H9 (cell line): Measurements from ENCODE around the gene TAAR9. TPM values are rescaled to one million over a fixed set of nuclear protein-coding genes. Genes with fewer than 3 reads are reported as not detected.

ENCODE experiments used
- DNase-seq: peaks from one replicate; pipeline ENCODE4 v3.0.0-alpha.2; 2017
- H2AFZ ChIP-seq: one replicate; pipeline ENCODE4 v1.6.1; 2013; ENCODE audit warnings: mild to moderate bottlenecking, low read length, control low read depth, moderate library complexity
- H2AK5ac ChIP-seq: 2 replicates; pipeline ENCODE4 v1.6.1; 2013; ENCODE audit warnings: low read length, control low read depth, mixed read lengths; ENCODE audit not compliant: insufficient read length
- H2BK120ac ChIP-seq: one replicate; pipeline ENCODE4 v1.6.1; 2013; ENCODE audit warnings: low read depth, mild to moderate bottlenecking, low read length, control low read depth, inconsistent platforms; ENCODE audit not compliant: poor library complexity, severe bottlenecking
- H2BK12ac ChIP-seq: 2 replicates; pipeline ENCODE4 v1.6.1; 2013; ENCODE audit warnings: low read length, control low read depth, mixed read lengths, low read depth; ENCODE audit not compliant: insufficient read length
- H2BK15ac ChIP-seq: 2 replicates; pipeline ENCODE4 v1.6.1; 2013; ENCODE audit warnings: low read depth, low read length, control low read depth
- H2BK20ac ChIP-seq: one replicate; pipeline ENCODE4 v1.6.1; 2013; ENCODE audit warnings: low read depth, mild to moderate bottlenecking, low read length, control low read depth, inconsistent platforms; ENCODE audit not compliant: poor library complexity, severe bottlenecking
- H2BK5ac ChIP-seq: 2 replicates; pipeline ENCODE4 v1.6.1; 2013; ENCODE audit warnings: low read length, control low read depth, mixed read lengths; ENCODE audit not compliant: insufficient read length
- H3K14ac ChIP-seq: 2 replicates; pipeline ENCODE4 v1.6.1; 2013; ENCODE audit warnings: low read length, control low read depth; ENCODE audit not compliant: insufficient read depth
- H3K18ac ChIP-seq: 2 replicates; pipeline ENCODE4 v1.6.1; 2013; ENCODE audit warnings: low read depth, mild to moderate bottlenecking, mixed read lengths, low read length, control low read depth; ENCODE audit not compliant: insufficient read length
- H3K23ac ChIP-seq: 2 replicates; pipeline ENCODE4 v1.6.1; 2013; ENCODE audit warnings: low read length, control low read depth, mixed read lengths, low read depth; ENCODE audit not compliant: insufficient read length
- H3K23me2 ChIP-seq: 2 replicates; pipeline ENCODE4 v1.6.1; 2013; ENCODE audit warnings: low read depth, mild to moderate bottlenecking, mixed read lengths, low read length, control low read depth; ENCODE audit not compliant: insufficient read length, poor library complexity, severe bottlenecking
- H3K27ac ChIP-seq: 2 replicates; pipeline ENCODE4 v1.5.1; 2013; ENCODE audit warnings: low read length, control low read depth, mixed read lengths, low read depth; ENCODE audit not compliant: insufficient read length
- H3K27me3 ChIP-seq: 2 replicates; pipeline ENCODE4 v1.6.1; 2013; ENCODE audit warnings: low read length, control low read depth, inconsistent platforms; ENCODE audit not compliant: insufficient read depth
- H3K4ac ChIP-seq: 2 replicates; pipeline ENCODE4 v1.6.1; 2013; ENCODE audit warnings: low read depth, mild to moderate bottlenecking, control low read depth, inconsistent platforms, low read length, moderate library complexity
- H3K4me1 ChIP-seq: 2 replicates; pipeline ENCODE4 v1.6.1; 2013; ENCODE audit warnings: low read length, control low read depth, inconsistent platforms; ENCODE audit not compliant: insufficient read depth
- H3K4me2 ChIP-seq: 2 replicates; pipeline ENCODE4 v1.6.1; 2013; ENCODE audit warnings: low read length, control low read depth, mixed read lengths; ENCODE audit not compliant: insufficient read length, insufficient read depth
- H3K56ac ChIP-seq: 2 replicates; pipeline ENCODE4 v1.6.1; 2013; ENCODE audit warnings: low read depth, mild to moderate bottlenecking, mixed read lengths, low read length, control low read depth; ENCODE audit not compliant: insufficient read length
- H3K79me1 ChIP-seq: 2 replicates; pipeline ENCODE4 v1.6.1; 2013; ENCODE audit warnings: low read depth, mild to moderate bottlenecking, moderate library complexity, low read length, control low read depth, inconsistent platforms; ENCODE audit not compliant: insufficient read depth, poor library complexity, severe bottlenecking
- H3K79me2 ChIP-seq: 2 replicates; pipeline ENCODE4 v1.6.1; 2013; ENCODE audit warnings: low read length, control low read depth, inconsistent platforms; ENCODE audit not compliant: insufficient read depth
- H3K9ac ChIP-seq: 2 replicates; pipeline ENCODE4 v1.6.1; 2013; ENCODE audit warnings: low read length, control low read depth, mixed read lengths; ENCODE audit not compliant: insufficient read length; ENCODE audit errors: extremely low read depth
- H3K9me3 ChIP-seq: one replicate; pipeline ENCODE4 v1.6.1; 2013; ENCODE audit warnings: low read depth, low read length, inconsistent platforms; ENCODE audit not compliant: control insufficient read depth
- H3T11ph ChIP-seq: one replicate; pipeline ENCODE4 v1.6.1; 2013; ENCODE audit warnings: mild to moderate bottlenecking, low read length, control low read depth, inconsistent platforms
- H4K20me1 ChIP-seq: one replicate; pipeline ENCODE4 v1.6.1; 2013; ENCODE audit not compliant: control insufficient read depth, insufficient read length, insufficient read depth
- H4K5ac ChIP-seq: 2 replicates; pipeline ENCODE4 v1.6.1; 2013; ENCODE audit warnings: low read depth, mild to moderate bottlenecking, mixed read lengths, low read length, control low read depth; ENCODE audit not compliant: insufficient read length
- H4K8ac ChIP-seq: replicated peaks from 2 replicates; pipeline ENCODE4 v1.6.1; 2013; ENCODE audit warnings: low read length, control low read depth, mixed read lengths, low read depth; ENCODE audit not compliant: insufficient read length
- H4K91ac ChIP-seq: 2 replicates; pipeline ENCODE4 v1.6.1; 2013; ENCODE audit warnings: low read depth, mild to moderate bottlenecking, moderate library complexity, mixed read lengths, low read length, control low read depth; ENCODE audit not compliant: insufficient read length
- H3K27ac Mint-ChIP-seq, 3 experiments: 2 replicates in 2 of 3; 3 replicates in 1 of 3; pipeline ENCODE4 v1.8.0; 2020 to 2021; ENCODE audit warnings: mixed read lengths in 3 of 3, mild to moderate bottlenecking in 1 of 3, moderate library complexity in 1 of 3
- H3K27me3 Mint-ChIP-seq: 2 replicates; pipeline ENCODE4 v1.8.0; 2021; ENCODE audit warnings: low read depth, mild to moderate bottlenecking, moderate library complexity, mixed read lengths
- H3K36me3 Mint-ChIP-seq, 3 experiments: 2 replicates in 2 of 3; 3 replicates in 1 of 3; pipeline ENCODE4 v1.8.0; 2020 to 2021; ENCODE audit warnings: low read depth in 3 of 3, mixed read lengths in 3 of 3; ENCODE audit not compliant: insufficient read depth in 1 of 3
- H3K4me1 Mint-ChIP-seq, 2 experiments: 2 replicates each; pipeline ENCODE4 v1.8.0; 2020; ENCODE audit warnings: mixed read lengths in 2 of 2
- H3K4me3 Mint-ChIP-seq, 2 experiments: 2 replicates in 1 of 2; 3 replicates in 1 of 2; pipeline ENCODE4 v1.8.0; 2020 to 2021; ENCODE audit warnings: mild to moderate bottlenecking in 2 of 2, mixed read lengths in 2 of 2, moderate library complexity in 1 of 2
- H3K9me3 Mint-ChIP-seq, 2 experiments: 2 replicates in 1 of 2; 3 replicates in 1 of 2; pipeline ENCODE4 v1.8.0; 2020; ENCODE audit warnings: mild to moderate bottlenecking in 2 of 2, mixed read lengths in 2 of 2, moderate library complexity in 1 of 2
- CTCF ChIP-seq: fragments of 200-600 bp; sonication (generic); conservative IDR thresholded peaks from 3 replicates; pipeline ENCODE4 v1.8.0; 2021; ENCODE audit warnings: antibody characterized with exemption, mild to moderate bottlenecking
- WGBS: extraction: QIAGEN DNeasy Blood & Tissue Kit; methylation state at CpG from one replicate; pipeline ENCODE4 v1.1.7; 2013; ENCODE audit warnings: missing lambda C conversion rate, low lambda C conversion rate, mixed read lengths; ENCODE audit not compliant: insufficient read length; ENCODE audit errors: extremely low coverage; 5-methylcytosine and 5-hydroxymethylcytosine counted together
- total RNA-seq: library from RNA; stranded (reverse); gene quantifications from 2 replicates; pipeline ENCODE4 v1.2.1, GENCODE V29; 2021

Gene TAAR9
- total RNA-seq, 1 experiment from 2014 or later, result not detected

GRCh38 chr6:132491881-132492280 is 46.2 kb upstream of the TAAR9 start:
- Mint-ChIP-seq H3K27me3 (no peaks in the 10 kb centered on the region), H3K9me3 (peaks cover 0 to 2% of the 10 kb centered on the region in 2 experiments; a peak in 2 of 5 replicates), H3K36me3 (peaks cover 4 to 16% (median 15%) of the 10 kb centered on the region in 3 experiments; a peak in 6 of 7 replicates), H3K27ac (no peak overlapping the region), H3K4me1 (no peaks in the 10 kb centered on the region; a peak in 1 of 4 replicates), H3K4me3 (no peak overlapping the region)
- Histone ChIP-seq H3K18ac (no peak overlapping the region), H3K27me3 (no peaks in the 10 kb centered on the region), H2BK15ac (no peak overlapping the region), H3K9me3 (no peaks in the 10 kb centered on the region), H3K4me1 (peaks cover 10% of the 10 kb centered on the region), H4K5ac (no peak overlapping the region), H3K79me1 (no peaks in the 10 kb centered on the region), H2AK5ac (no peak overlapping the region), H3K23me2 (no peaks in the 10 kb centered on the region), H3K23ac (no peak overlapping the region), H2BK120ac (no peak overlapping the region), H2BK5ac (no peak overlapping the region), H2BK12ac (no peak overlapping the region), H3K14ac (no peak overlapping the region), H3K4ac (no peak overlapping the region), H3K9ac (no peak overlapping the region), H3K79me2 (no peaks in the 10 kb centered on the region; the same call in 1 of the 2 replicates), H3K56ac (no peak overlapping the region), H4K20me1 (no peaks in the 10 kb centered on the region), H4K91ac (no peak overlapping the region), H4K8ac (no peak overlapping the region), H2AFZ (no peak overlapping the region), H2BK20ac (no peak overlapping the region), H3T11ph (no peak overlapping the region), H3K27ac (no peak overlapping the region), H3K4me2 (no peak overlapping the region)
- no peak for DNase-seq
- TF ChIP-seq CTCF, result no peak
- WGBS, result no CpG with 5 or more reads among the region's 1 CpG
